K562 (cell line): ENCODE results near the gene POLR3C. TPM values are rescaled to one million over a fixed set of nuclear protein-coding genes. Genes with fewer than 3 reads are reported as not detected.

Experiments used
- ATF1 ChIP-seq, 2 experiments: fragments of 450-650 bp in 1 of 2; IDR thresholded peaks; 2 replicates each; pipeline ENCODE4 v1.6.1; 2016; ENCODE audit warnings: missing compliant biosample characterization in 1 of 2, missing genetic modification characterization in 1 of 2
- E2F3 ChIP-seq: fragments of 250-450 bp; sonication (Bioruptor Pico); IDR thresholded peaks from 2 replicates; pipeline ENCODE4 v1.4.0; 2020; ENCODE audit warnings: mild to moderate bottlenecking
- ESRRA ChIP-seq: fragments of 450-650 bp; IDR thresholded peaks from 2 replicates; pipeline ENCODE4 v1.6.1; 2014; ENCODE audit warnings: low read depth, mild to moderate bottlenecking, moderate library complexity, borderline replicate concordance
- EZH2 ChIP-seq: IDR thresholded peaks from 2 replicates; pipeline ENCODE4 v1.6.1; 2012; ENCODE audit warnings: low read depth, mild to moderate bottlenecking, inconsistent platforms, low read length, borderline replicate concordance
- HDAC6 ChIP-seq: IDR thresholded peaks from 2 replicates; pipeline ENCODE4 v1.6.1; 2012; ENCODE audit warnings: low read depth, mild to moderate bottlenecking, control low read depth, inconsistent platforms, low read length, moderate library complexity
- JUND ChIP-seq, 2 experiments: IDR thresholded peaks; 2 replicates in 1 of 2; 3 replicates in 1 of 2; pipeline ENCODE4 v1.6.1; 2011; ENCODE audit warnings: borderline replicate concordance in 2 of 2, low read depth in 2 of 2, low read length in 2 of 2, improper control_type of control experiment in 1 of 2, missing biosample characterization in 1 of 2, missing genetic modification characterization in 1 of 2, missing genetic modification reagents in 1 of 2
- KLF10 ChIP-seq: fragments of 250-450 bp; sonication (Bioruptor Pico); IDR thresholded peaks from 2 replicates; pipeline ENCODE4 v1.6.1; 2021; ENCODE audit warnings: matching md5 sums
- MTA2 ChIP-seq: fragments of 450-650 bp; IDR thresholded peaks from 2 replicates; pipeline ENCODE4 v1.6.1; 2016; ENCODE audit warnings: low read depth
- MXI1 ChIP-seq: IDR thresholded peaks from 2 replicates; pipeline ENCODE4 v1.6.1; 2011; ENCODE audit warnings: low read depth, mild to moderate bottlenecking, improper control_type of control experiment, low read length
- NFXL1 ChIP-seq: fragments of 450-650 bp; formaldehyde crosslinking; IDR thresholded peaks from 2 replicates; pipeline ENCODE4 v1.4.0; 2021; ENCODE audit warnings: mild to moderate bottlenecking
- NONO ChIP-seq, 2 experiments: fragments of 200-400 bp in 1 of 2; fragments of 450-650 bp in 1 of 2; formaldehyde crosslinking in 1 of 2; IDR thresholded peaks; 2 replicates each; pipeline ENCODE4 v1.6.1; 2017; ENCODE audit warnings: low read depth in 2 of 2, mild to moderate bottlenecking in 2 of 2, moderate library complexity in 2 of 2, low read length in 1 of 2
- PTBP1 ChIP-seq: fragments of 200-400 bp; formaldehyde crosslinking; IDR thresholded peaks from 2 replicates; pipeline ENCODE4 v1.6.1; 2017; ENCODE audit warnings: low read depth, low read length
- PURB ChIP-seq: sonication (generic); formaldehyde crosslinking; IDR thresholded peaks from 2 replicates; pipeline ENCODE4 v1.9.0; 2021; ENCODE audit warnings: low read depth, mild to moderate bottlenecking, missing genetic modification reagents
- SIN3A ChIP-seq, 2 experiments: fragments of 150-350 bp in 1 of 2; IDR thresholded peaks; 2 replicates each; pipeline ENCODE4 v1.6.1; 2011 to 2016; ENCODE audit warnings: borderline replicate concordance in 2 of 2, low read depth in 2 of 2, low read length in 2 of 2, mild to moderate bottlenecking in 2 of 2, moderate library complexity in 2 of 2; ENCODE audit not compliant: control insufficient read depth in 1 of 2
- SMAD3 ChIP-seq: fragments of 450-650 bp; formaldehyde crosslinking; conservative IDR thresholded peaks from 2 replicates; pipeline ENCODE4 v1.4.0; 2020; ENCODE audit warnings: mild to moderate bottlenecking
- SMARCA5 ChIP-seq: fragments of 450-650 bp; IDR thresholded peaks from 2 replicates; pipeline ENCODE4 v1.6.1; 2016
- SMARCB1 ChIP-seq: IDR thresholded peaks from 2 replicates; pipeline ENCODE4 v1.6.1; 2011; ENCODE audit warnings: improper control_type of control experiment, low read depth; ENCODE audit not compliant: insufficient read length
- SMC3 ChIP-seq: conservative IDR thresholded peaks from 2 replicates; pipeline ENCODE4 v1.6.1; 2011; ENCODE audit warnings: low read depth, low read length, improper control_type of control experiment; ENCODE audit not compliant: insufficient read depth
- XRCC4 ChIP-seq: IDR thresholded peaks from one replicate; pipeline ENCODE4 v1.6.1; 2011; ENCODE audit not compliant: insufficient read depth, insufficient read length; ENCODE audit errors: extremely low read depth
- ZNF217 ChIP-seq: sonication (generic); formaldehyde crosslinking; IDR thresholded peaks from 2 replicates; pipeline ENCODE4 v1.8.0; 2022; ENCODE audit warnings: mild to moderate bottlenecking, missing genetic modification reagents
- ZNF280B ChIP-seq: fragments of 250-450 bp; sonication (Bioruptor Pico); IDR thresholded peaks from 2 replicates; pipeline ENCODE4 v1.5.1; 2021; ENCODE audit warnings: mild to moderate bottlenecking
- ZNF311 ChIP-seq: fragments of 250-450 bp; sonication (Bioruptor Pico); IDR thresholded peaks from 2 replicates; pipeline ENCODE4 v1.4.0; 2020; ENCODE audit warnings: mild to moderate bottlenecking, moderate library complexity
- ZNF398 ChIP-seq: fragments of 250-450 bp; sonication (Bioruptor Pico); IDR thresholded peaks from 2 replicates; pipeline ENCODE4 v1.8.0; 2021; ENCODE audit warnings: moderate library complexity, mild to moderate bottlenecking, inconsistent platforms
- polyA plus RNA-seq, 8 experiments: library from polyadenylated mRNA; depleted of rRNA in 4 of 8; stranded (reverse) in 5 of 8; unstranded in 3 of 8; fragments of >200 nt; fragmentation: Nextera tagmentation in 2 of 8; fragmentation: Illumina TruSeq in 1 of 8; extraction: Ambion mirVana in 2 of 8; extraction: Trizol in 1 of 8; gene quantifications; 2 replicates each; pipeline versions ENCODE4 v1.2.1 to v1.2.3, GENCODE V29; 2011 to 2014; ENCODE audit warnings: inconsistent platforms in 1 of 8, missing spikeins in 1 of 8
- total RNA-seq, 7 experiments: library from RNA; depleted of rRNA in 6 of 7; stranded (reverse); fragments of >200 nt in 6 of 7; fragmentation: Illumina TruSeq in 2 of 7; extraction: Trizol in 2 of 7; gene quantifications; 2 replicates each; pipeline versions ENCODE4 v1.2.1 to v1.2.3, GENCODE V29; 2011 to 2021; ENCODE audit warnings: low replicate concordance in 1 of 7

Gene POLR3C
- total and polyA plus RNA-seq, 9 of the 15 experiments (the other 6 are each of a cell fraction or from before 2014, with no cell fraction given): 19.7 to 64.1 (median 45.2) TPM

- TF ChIP-seq SMARCA5 (no peak), JUND (IDR thresholded peaks at IDR 0.05; ENCODE audit: borderline replicate concordance, low read depth, low read length) (peak; percentile 34; the same call in 1 of the 2 replicates), JUND (tag; IDR thresholded peaks at IDR 0.05; ENCODE audit: borderline replicate concordance, low read depth, low read length) (no peak), SMARCB1 (no peak), HDAC6 (no peak), PTBP1 (no peak), E2F3 (CRISPR knock-in tag) (peak; percentile 77), NFXL1 (CRISPR knock-in tag) (no peak), MXI1 (no peak), EZH2 (no peak), ZNF217 (CRISPR knock-in tag) (no peak), ZNF398 (CRISPR knock-in tag) (no peak), SMAD3 (CRISPR knock-in tag) (no peak), NONO (IDR thresholded peaks at IDR 0.05; ENCODE audit: low read depth in 2 of 2, low read length in 1 of 2) (peak; percentile 75 to 84; a peak in 3 of 4 replicates), SMC3 (0 out of 2 replicates have a peak, but pooled peaks have one; percentile 9), XRCC4 (no peak), ESRRA (0 out of 2 replicates have a peak, but pooled peaks have one; percentile 46), ZNF280B (CRISPR knock-in tag) (no peak), MTA2 (no peak), ATF1 (CRISPR knock-in tag; IDR thresholded peaks at IDR 0.05) (no peak), ATF1 (tag; IDR thresholded peaks at IDR 0.05) (peak; percentile 72), PURB (CRISPR knock-in tag) (no peak), ZNF311 (CRISPR knock-in tag) (no peak), KLF10 (CRISPR knock-in tag) (no peak), SIN3A (IDR thresholded peaks at IDR 0.05; ENCODE audit: borderline replicate concordance in 2 of 2, control insufficient read depth in 1 of 2, low read depth in 2 of 2, low read length in 2 of 2) (peak in 1 of 2 experiments; percentile 82; a peak in 1 of 4 replicates)
Measured at GRCh38 chr1:145823565-145824498, at the start of gene POLR3C, which contains the start of gene RNF115 (continued).
